Osteocyte (in vitro differentiated cells): ENCODE data around the gene UGT1A3. TPM values are rescaled to one million over a fixed set of nuclear protein-coding genes. Genes with fewer than 3 reads are reported as not detected.

Experiments
- DNase-seq: peaks from one replicate; pipeline ENCODE4 v3.0.0; 2021; ENCODE audit warnings: mixed read lengths; ENCODE audit not compliant: unreplicated experiment; ENCODE audit errors: extremely low spot score
- H3K27ac Mint-ChIP-seq: one replicate; pipeline ENCODE4 v1.8.0; 2021; ENCODE audit warnings: mild to moderate bottlenecking, mixed read lengths; ENCODE audit not compliant: unreplicated experiment
- H3K27me3 Mint-ChIP-seq: one replicate; pipeline ENCODE4 v1.8.0; 2021; ENCODE audit warnings: mixed read lengths; ENCODE audit not compliant: unreplicated experiment
- H3K36me3 Mint-ChIP-seq: one replicate; pipeline ENCODE4 v1.8.0; 2021; ENCODE audit warnings: mixed read lengths; ENCODE audit not compliant: unreplicated experiment
- H3K4me1 Mint-ChIP-seq: one replicate; pipeline ENCODE4 v1.8.0; 2021; ENCODE audit warnings: mixed read lengths; ENCODE audit not compliant: unreplicated experiment
- H3K4me3 Mint-ChIP-seq: one replicate; pipeline ENCODE4 v1.8.0; 2021; ENCODE audit warnings: mild to moderate bottlenecking, moderate library complexity, mixed read lengths; ENCODE audit not compliant: unreplicated experiment
- H3K9me3 Mint-ChIP-seq: one replicate; pipeline ENCODE4 v1.8.0; 2021; ENCODE audit warnings: mixed read lengths; ENCODE audit not compliant: unreplicated experiment
- CTCF ChIP-seq: fragments of 200-600 bp; sonication (generic); IDR thresholded peaks from 2 replicates; pipeline ENCODE4 v1.5.0; 2021; ENCODE audit warnings: antibody characterized with exemption, mild to moderate bottlenecking, moderate library complexity
- total RNA-seq: library from RNA; stranded (reverse); gene quantifications from 2 replicates; pipeline ENCODE4 v1.2.1, GENCODE V29; 2021

Gene UGT1A3
- total RNA-seq, 1 donor from 2014 or later = not detected

- Mint-ChIP-seq H3K4me1 (no peaks in the 10 kb centered on the region), H3K27ac (no peak within 1 kb of the TSS), H3K36me3 (no peaks in the 10 kb centered on the region), H3K9me3 (peaks cover 18% of the 10 kb centered on the region), H3K4me3 (no peak within 1 kb of the TSS), H3K27me3 (peaks cover 30% of the 10 kb centered on the region)
- no peak for DNase-seq
- no peak for TF ChIP-seq CTCF
Measured at GRCh38 chr2:233778030-233778429, 49.2 kb downstream of the UGT1A3 start, which contains the start of gene MROH2A. TSS of gene MROH2A (plus strand) at chr2:233778330. CDS start at chr2:233779359, 1,029 bp downstream.

DNA sequence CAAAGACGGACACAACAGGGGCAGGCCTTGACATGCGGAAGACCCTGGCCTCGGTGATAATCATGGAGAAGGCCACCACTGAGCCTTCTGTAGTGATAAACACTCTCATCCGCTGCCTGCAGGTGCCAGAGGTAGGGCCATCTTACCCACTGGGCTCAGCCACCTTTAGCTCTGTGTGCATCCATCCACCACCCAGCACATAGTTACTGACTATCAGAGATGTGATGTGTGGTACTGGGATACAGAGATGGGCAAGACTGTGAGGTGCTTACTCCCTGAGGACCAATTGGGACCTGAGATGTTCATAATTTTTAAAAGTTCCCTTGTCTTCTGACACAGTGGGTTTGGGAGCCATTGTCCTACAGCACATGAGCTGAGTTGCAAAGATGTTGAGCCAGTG is 50.9 kb downstream of the UGT1A3 start:
- Mint-ChIP-seq H3K36me3 (no peaks in the 10 kb centered on the region), H3K4me3 (no peak overlapping the region)
- no peak for TF ChIP-seq CTCF

DNA sequence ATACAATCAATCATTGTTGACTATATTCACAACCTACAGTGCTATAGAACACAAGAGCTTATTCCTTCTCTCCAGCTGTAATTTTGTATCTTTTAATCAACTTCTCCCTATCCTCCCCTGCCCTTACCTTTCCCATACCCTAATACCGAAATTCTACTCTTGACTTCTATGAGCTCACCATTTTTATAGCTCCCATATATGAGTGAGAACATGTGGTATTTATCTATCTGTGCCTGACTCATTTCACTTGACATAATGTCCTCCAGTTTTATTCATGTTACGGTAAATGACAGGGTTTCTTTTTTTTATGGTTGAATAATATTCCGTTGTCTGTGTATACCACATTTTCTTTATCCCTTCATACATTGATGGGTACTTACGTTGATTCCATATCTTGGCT is 51.9 kb downstream of the UGT1A3 start:
- H3K27ac Mint-ChIP-seq = no peak overlapping the region
- H3K36me3 Mint-ChIP-seq = no peaks in the 10 kb centered on the region
- H3K4me1 Mint-ChIP-seq = no peaks in the 10 kb centered on the region
- peaks cover 35% of the 10 kb centered on the region for H3K27me3 Mint-ChIP-seq
- H3K9me3 Mint-ChIP-seq = peaks cover 18% of the 10 kb centered on the region
- no peak overlapping the region for H3K4me3 Mint-ChIP-seq
- TF ChIP-seq CTCF = no peak
- no peak for DNase-seq

More for the DNA sequence above, 50.9 kb downstream of the UGT1A3 start:
- Mint-ChIP-seq H3K9me3 (peaks cover 18% of the 10 kb centered on the region), H3K4me1 (no peaks in the 10 kb centered on the region), H3K27ac (no peak overlapping the region), H3K27me3 (peaks cover 32% of the 10 kb centered on the region)
- no peak for DNase-seq

DNA sequence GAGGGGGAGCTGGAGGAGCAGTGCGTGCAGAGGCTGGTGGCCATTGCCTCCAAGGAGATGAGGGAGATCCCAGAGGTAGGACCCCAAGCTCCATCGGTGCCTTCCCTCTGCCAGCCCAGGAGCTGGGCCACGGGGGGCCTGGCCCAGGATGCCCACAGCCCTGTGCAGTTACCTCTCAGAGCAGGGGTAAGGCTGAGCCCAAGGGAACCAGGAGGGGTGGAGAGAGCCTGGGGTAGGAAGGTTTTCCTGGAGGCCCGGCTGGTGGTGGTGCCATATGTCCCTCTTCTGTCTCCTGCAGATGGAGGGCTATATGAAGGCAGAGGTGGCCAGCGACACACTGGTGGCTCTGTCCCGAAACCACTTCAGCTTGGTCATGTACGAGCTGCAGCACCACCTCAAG is 60.7 kb downstream of the UGT1A3 start:
- TF ChIP-seq CTCF = no peak
- no peak overlapping the region for H3K27ac Mint-ChIP-seq
- H3K4me3 Mint-ChIP-seq = no peak overlapping the region
- no peaks in the 10 kb centered on the region for H3K36me3 Mint-ChIP-seq
- H3K27me3 Mint-ChIP-seq = peaks cover 19% of the 10 kb centered on the region
- peak; percentile 67 for DNase-seq
- no peaks in the 10 kb centered on the region for H3K4me1 Mint-ChIP-seq
- no peaks in the 10 kb centered on the region for H3K9me3 Mint-ChIP-seq

GRCh38 chr2:233791151-233791882 is 62.5 kb downstream of the UGT1A3 start:
- peak; percentile 77 for DNase-seq
- Mint-ChIP-seq H3K4me1 (no peaks in the 10 kb centered on the region), H3K27me3 (peaks cover 11% of the 10 kb centered on the region), H3K36me3 (no peaks in the 10 kb centered on the region), H3K4me3 (no peak overlapping the region), H3K9me3 (no peaks in the 10 kb centered on the region), H3K27ac (no peak overlapping the region)
- TF ChIP-seq CTCF = no peak
